HepG2 (cell line): ENCODE measurements around the gene SYNE1. TPM values are rescaled to one million over a fixed set of nuclear protein-coding genes. Genes with fewer than 3 reads are reported as not detected.
A peak's percentile ranks its signal among the peaks of the same experiment; 100 is the strongest.

ENCODE experiments used
- EZH2 ChIP-seq: conservative IDR thresholded peaks from 2 replicates; pipeline ENCODE4 v1.6.1; 2012; ENCODE audit warnings: mild to moderate bottlenecking, low read depth, low read length, moderate library complexity
- GABPA ChIP-seq, 2 experiments: IDR thresholded peaks; 2 replicates each; pipeline ENCODE4 v1.6.1; 2011 to 2016; ENCODE audit warnings: low read depth in 2 of 2, low read length in 1 of 2, missing biosample characterization in 1 of 2, missing genetic modification characterization in 1 of 2
- HOXD1 ChIP-seq: sonication (generic); formaldehyde crosslinking; IDR thresholded peaks from 2 replicates; pipeline ENCODE4 v1.5.0; 2020; ENCODE audit warnings: missing genetic modification reagents
- MED8 ChIP-seq: sonication (generic); formaldehyde crosslinking; IDR thresholded peaks from 2 replicates; pipeline ENCODE4 v1.8.1; 2023; ENCODE audit warnings: mild to moderate bottlenecking, missing genetic modification reagents; ENCODE audit not compliant: insufficient replicate concordance
- SOX13 ChIP-seq, 3 experiments: fragments of 450-650 bp in 1 of 3; sonication (generic) in 1 of 3; formaldehyde crosslinking in 1 of 3; IDR thresholded peaks in 2 of 3; conservative IDR thresholded peaks in 1 of 3; 2 replicates each; pipeline versions ENCODE4 v1.5.0 to v1.6.1; 2016 to 2020; ENCODE audit warnings: antibody characterized with exemption in 1 of 3, mild to moderate bottlenecking in 1 of 3, missing compliant biosample characterization in 1 of 3, missing genetic modification reagents in 1 of 3, moderate library complexity in 1 of 3
- SRY ChIP-seq: sonication (generic); formaldehyde crosslinking; IDR thresholded peaks from 2 replicates; pipeline ENCODE4 v1.8.0; 2022; ENCODE audit warnings: mild to moderate bottlenecking, missing genetic modification reagents
- TEAD2 ChIP-seq: sonication (generic); formaldehyde crosslinking; IDR thresholded peaks from 2 replicates; pipeline ENCODE4 v1.9.0; 2021; ENCODE audit warnings: missing genetic modification reagents
- ZNF225 ChIP-seq: sonication (generic); formaldehyde crosslinking; IDR thresholded peaks from 2 replicates; pipeline ENCODE4 v1.4.0; 2020; ENCODE audit warnings: mild to moderate bottlenecking, missing genetic modification reagents
- ZNF318 ChIP-seq: sonication (generic); formaldehyde crosslinking; IDR thresholded peaks from 2 replicates; pipeline ENCODE4 v1.4.0; 2020; ENCODE audit warnings: mild to moderate bottlenecking, missing genetic modification reagents
- polyA plus RNA-seq, 8 experiments: library from polyadenylated mRNA; depleted of rRNA in 3 of 8; stranded (reverse) in 7 of 8; unstranded in 1 of 8; fragments of >200 nt; fragmentation: Illumina TruSeq in 4 of 8; extraction: Trizol in 4 of 8; gene quantifications; 2 replicates each; pipeline versions ENCODE4 v1.2.1 to v1.2.3, GENCODE V29; 2011 to 2016; ENCODE audit warnings: low read depth in 4 of 8, missing spikeins in 1 of 8, mixed read lengths in 1 of 8; ENCODE audit not compliant: insufficient read depth in 1 of 8
- total RNA-seq, 5 experiments: library from RNA; depleted of rRNA; stranded (reverse); fragments of >200 nt; fragmentation: Illumina TruSeq; extraction: Trizol; gene quantifications; 2 replicates each; pipeline ENCODE4 v1.2.3, GENCODE V29; 2016; ENCODE audit warnings: low read depth in 1 of 5
- TF ChIP-seq, protein P1 (sequence below): sonication (generic); formaldehyde crosslinking; IDR thresholded peaks from 2 replicates; pipeline ENCODE4 v1.5.0; 2020; ENCODE audit warnings: mild to moderate bottlenecking, missing genetic modification reagents, borderline replicate concordance

Gene SYNE1
- total and polyA plus RNA-seq, 2 of the 13 experiments (the other 11 are each of a cell fraction or from before 2014, with no cell fraction given): 5.5 to 15.9 TPM

DNA sequence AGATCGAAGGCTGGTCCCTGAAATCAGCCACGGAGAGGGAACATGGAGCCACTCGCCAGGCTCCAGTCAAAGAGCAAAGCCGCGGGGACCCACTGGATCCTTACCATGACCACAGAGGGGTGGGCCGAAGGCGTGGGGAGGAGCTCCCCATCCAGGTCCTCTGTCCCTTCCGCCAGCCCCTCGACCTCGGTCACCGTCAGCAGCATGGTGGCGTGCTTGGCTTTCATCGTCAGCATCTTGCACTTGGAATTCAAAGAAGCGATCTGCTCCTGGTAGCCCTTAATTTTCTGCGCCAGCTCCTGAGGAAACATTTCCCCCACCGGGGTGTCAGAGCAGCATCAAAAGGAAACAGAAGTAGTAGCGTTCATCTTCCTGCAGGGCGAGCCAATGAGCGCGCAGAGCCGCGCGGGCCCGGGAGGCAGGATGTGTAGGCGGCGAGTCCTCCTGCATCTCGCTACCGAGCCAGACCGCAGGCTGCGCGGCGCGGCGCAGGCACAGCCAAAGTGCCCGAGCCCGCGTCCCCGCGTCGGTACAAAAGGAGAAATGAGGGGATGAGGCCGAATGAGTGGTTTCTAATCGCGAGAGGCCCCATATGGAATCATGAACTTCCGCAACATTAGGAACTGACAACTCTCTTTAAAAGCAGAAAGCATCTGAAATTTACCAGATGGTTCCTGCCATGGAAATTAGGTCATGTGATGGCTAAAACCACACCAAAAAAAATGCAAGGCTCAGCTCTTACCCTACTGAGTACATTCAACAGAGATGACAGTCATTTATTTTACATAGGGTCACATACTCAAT lies 335.2 kb downstream of the SYNE1 start (continued):
- TF ChIP-seq SOX13 (IDR thresholded peaks at IDR 0.05): no peak
- peak in 1 of 2 experiments; percentile 50; a peak in 2 of 4 replicates for TF ChIP-seq SOX13 (CRISPR knock-in tag; conservative IDR thresholded peaks at IDR 0.05 in 1 of 2, IDR thresholded peaks at IDR 0.05 in 1 of 2)
- peak; percentile 56; the same call in 1 of the 2 replicates for TF ChIP-seq ZNF225
- no peak for TF ChIP-seq TEAD2
- no peak for TF ChIP-seq EZH2
- TF ChIP-seq, protein P1, sequence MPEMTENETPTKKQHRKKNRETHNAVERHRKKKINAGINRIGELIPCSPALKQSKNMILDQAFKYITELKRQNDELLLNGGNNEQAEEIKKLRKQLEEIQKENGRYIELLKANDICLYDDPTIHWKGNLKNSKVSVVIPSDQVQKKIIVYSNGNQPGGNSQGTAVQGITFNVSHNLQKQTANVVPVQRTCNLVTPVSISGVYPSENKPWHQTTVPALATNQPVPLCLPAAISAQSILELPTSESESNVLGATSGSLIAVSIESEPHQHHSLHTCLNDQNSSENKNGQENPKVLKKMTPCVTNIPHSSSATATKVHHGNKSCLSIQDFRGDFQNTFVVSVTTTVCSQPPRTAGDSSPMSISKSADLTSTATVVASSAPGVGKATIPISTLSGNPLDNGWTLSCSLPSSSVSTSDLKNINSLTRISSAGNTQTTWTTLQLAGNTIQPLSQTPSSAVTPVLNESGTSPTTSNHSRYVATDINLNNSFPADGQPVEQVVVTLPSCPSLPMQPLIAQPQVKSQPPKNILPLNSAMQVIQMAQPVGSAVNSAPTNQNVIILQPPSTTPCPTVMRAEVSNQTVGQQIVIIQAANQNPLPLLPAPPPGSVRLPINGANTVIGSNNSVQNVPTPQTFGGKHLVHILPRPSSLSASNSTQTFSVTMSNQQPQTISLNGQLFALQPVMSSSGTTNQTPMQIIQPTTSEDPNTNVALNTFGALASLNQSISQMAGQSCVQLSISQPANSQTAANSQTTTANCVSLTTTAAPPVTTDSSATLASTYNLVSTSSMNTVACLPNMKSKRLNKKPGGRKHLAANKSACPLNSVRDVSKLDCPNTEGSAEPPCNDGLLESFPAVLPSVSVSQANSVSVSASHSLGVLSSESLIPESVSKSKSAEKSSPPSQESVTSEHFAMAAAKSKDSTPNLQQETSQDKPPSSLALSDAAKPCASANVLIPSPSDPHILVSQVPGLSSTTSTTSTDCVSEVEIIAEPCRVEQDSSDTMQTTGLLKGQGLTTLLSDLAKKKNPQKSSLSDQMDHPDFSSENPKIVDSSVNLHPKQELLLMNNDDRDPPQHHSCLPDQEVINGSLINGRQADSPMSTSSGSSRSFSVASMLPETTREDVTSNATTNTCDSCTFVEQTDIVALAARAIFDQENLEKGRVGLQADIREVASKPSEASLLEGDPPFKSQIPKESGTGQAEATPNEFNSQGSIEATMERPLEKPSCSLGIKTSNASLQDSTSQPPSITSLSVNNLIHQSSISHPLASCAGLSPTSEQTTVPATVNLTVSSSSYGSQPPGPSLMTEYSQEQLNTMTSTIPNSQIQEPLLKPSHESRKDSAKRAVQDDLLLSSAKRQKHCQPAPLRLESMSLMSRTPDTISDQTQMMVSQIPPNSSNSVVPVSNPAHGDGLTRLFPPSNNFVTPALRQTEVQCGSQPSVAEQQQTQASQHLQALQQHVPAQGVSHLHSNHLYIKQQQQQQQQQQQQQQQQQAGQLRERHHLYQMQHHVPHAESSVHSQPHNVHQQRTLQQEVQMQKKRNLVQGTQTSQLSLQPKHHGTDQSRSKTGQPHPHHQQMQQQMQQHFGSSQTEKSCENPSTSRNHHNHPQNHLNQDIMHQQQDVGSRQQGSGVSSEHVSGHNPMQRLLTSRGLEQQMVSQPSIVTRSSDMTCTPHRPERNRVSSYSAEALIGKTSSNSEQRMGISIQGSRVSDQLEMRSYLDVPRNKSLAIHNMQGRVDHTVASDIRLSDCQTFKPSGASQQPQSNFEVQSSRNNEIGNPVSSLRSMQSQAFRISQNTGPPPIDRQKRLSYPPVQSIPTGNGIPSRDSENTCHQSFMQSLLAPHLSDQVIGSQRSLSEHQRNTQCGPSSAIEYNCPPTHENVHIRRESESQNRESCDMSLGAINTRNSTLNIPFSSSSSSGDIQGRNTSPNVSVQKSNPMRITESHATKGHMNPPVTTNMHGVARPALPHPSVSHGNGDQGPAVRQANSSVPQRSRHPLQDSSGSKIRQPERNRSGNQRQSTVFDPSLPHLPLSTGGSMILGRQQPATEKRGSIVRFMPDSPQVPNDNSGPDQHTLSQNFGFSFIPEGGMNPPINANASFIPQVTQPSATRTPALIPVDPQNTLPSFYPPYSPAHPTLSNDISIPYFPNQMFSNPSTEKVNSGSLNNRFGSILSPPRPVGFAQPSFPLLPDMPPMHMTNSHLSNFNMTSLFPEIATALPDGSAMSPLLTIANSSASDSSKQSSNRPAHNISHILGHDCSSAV: 0 out of 2 replicates have a peak, but pooled peaks have one; percentile 36
- peak; percentile 12 for TF ChIP-seq MED8 (CRISPR knock-in tag)
- peak; percentile 91; the same call in 1 of the 2 replicates for TF ChIP-seq ZNF318 (CRISPR knock-in tag)
- TF ChIP-seq HOXD1 (CRISPR knock-in tag): 0 out of 2 replicates have a peak, but pooled peaks have one; percentile 18
- no peak for TF ChIP-seq SRY (CRISPR knock-in tag)
- TF ChIP-seq GABPA (IDR thresholded peaks at IDR 0.05; ENCODE audit: low read depth, low read length): 0 out of 2 replicates have a peak, but pooled peaks have one; percentile 24
- peak; percentile 50 for TF ChIP-seq GABPA (CRISPR knock-in tag; IDR thresholded peaks at IDR 0.05; ENCODE audit: low read depth)
